Endothelial cell of coronary artery (primary cell): ENCODE measurements around the gene EHD1. TPM values are rescaled to one million over a fixed set of nuclear protein-coding genes. Genes with fewer than 3 reads are reported as not detected.

Source experiments
- total RNA-seq: library from RNA; depleted of rRNA; stranded (reverse); fragments of >200 nt; gene quantifications from 2 replicates; pipeline ENCODE4 v1.2.3, GENCODE V29; 2014

Gene EHD1
- total RNA-seq = 99.0 and 121 TPM in 2 replicates

DNA sequence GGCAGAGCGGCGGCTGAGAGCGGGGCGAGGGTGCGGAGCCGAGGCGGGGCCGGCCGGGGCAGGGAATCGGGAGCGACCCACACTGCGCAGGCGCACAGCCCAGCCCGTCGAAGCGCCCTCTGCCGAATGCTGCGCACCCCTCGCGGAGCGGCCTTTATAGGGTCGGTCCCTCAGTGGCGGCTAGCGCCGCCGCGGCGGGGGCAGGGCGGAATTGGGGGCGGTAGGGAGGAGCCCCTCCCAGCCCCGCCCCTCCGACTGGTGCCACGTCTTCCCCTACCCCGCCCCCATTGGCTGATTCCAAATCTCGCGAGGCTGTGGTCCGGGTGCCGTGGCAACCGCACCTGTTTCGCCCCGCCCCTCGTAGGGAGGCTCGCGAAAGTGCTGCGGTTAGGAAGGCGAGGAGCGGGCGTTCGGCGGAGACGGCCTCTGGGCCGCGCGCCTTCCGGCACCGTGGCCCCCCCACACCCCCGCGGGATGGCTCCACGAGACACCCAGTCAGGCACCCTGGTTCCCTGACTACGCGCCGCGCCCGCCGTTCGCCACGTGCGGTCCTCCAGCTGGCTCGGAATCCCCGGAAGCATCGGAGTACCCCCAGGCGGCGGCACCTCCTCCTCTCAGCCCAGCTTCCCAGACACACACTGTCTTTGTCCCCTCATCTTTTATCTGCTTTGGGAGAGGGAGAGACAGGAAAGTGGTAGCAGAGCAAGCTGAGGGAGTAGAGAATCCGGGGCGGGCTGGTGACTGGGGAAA lies at the start of gene EHD1:
TSS of gene EHD1 (minus strand) at position 128 of the 750 bp plus-strand sequence. CDS start 157 bp downstream, outside the sequence.

GRCh38 chr11:64923944-64924909 lies 45.8 kb upstream of the EHD1 start, which contains the start of gene PPP2R5B:
Gene PPP2R5B, plus strand, starts transcription at chr11:64924689. Its CDS starts 1,046 bp downstream, at chr11:64925735.

DNA sequence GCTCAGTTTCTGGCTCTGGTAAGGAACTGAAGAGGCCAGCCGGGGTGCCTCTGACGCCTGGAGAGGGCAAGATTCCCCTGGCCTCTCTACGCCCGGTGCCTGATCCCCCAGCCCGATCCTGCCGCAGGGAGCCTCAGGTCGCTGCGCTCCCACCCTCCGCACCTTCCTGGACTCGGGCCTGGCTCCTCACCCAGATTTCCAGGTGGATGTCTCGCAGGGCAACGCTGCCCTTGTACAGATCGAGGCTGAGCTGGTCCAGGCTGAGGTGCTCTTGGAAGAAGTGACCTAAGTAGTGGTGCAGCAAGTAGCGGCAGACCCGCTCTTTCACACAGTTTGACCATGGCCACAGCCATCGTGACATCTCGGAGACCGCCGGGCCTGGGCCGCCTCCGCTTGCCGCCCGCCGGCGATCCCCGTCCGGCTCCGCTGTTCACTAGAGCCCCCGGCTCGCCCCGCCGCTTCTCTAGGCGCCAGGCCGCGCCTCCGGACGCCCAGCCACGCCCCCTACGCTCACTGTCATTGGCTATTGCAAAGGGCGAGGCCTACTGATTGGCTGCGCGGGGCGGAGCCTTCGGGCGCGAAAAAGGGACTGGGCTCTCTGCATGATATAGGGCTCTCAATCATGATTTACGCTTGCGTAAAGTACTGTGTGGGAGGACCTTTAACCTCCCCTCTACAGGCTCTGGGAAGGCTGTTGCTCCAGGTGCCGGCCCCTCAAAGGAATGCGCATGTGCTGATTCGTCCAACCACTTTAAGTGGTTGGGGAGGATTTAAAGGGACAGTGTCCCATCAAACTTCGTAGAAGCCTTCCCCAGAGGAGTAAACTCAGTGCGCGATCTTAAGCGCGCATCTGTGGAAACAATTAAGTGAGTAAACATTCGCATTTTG lies 38.6 kb upstream of the EHD1 start, which contains the start of gene ATG2A:
TSS of gene ATG2A (minus strand) at position 435 of the 888 bp plus-strand sequence. CDS start at position 361, 74 bp downstream.

DNA sequence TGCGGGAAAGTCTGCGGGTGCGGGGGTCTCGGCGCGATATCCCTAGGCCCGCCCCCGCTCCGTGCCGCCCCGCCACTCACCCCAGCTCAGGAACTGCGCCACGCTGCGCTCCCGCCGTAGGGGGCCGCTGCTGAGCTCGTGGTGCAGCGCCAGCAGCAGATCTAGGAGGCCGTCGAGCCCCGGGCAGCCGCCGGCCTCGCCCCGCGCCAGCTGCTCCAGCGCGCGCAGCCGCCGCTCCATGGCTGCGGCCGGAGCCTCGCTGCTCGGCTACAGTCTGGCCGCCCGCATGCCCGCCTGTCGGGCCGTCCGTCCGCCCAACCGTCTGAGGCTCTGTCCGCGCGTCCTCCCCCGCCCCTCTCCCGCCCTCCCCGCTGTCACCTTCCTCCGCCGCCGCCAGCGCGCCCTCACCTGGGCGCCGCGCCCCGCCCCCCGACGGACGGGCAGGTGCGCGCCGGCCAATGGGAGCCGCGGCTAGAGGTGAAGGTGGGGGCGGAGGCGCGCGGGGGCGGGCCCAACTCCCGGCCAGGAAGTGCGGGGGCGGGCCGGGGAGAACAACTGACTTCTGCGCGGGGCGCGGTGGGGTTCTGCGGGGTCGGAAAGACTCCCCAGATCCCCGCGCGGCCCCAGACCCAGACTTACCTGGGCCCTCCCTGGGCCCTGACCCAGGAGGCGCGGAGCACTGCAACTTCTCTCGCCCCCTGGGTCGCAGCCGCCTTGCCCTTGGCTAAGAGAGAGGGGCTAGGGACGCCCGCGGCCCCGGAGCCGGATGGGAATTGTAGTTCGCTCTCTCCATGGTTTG lies 33.9 kb downstream of the EHD1 start, which contains the start of gene CDC42BPG:
TSS of gene CDC42BPG (minus strand) at position 324 of the 799 bp plus-strand sequence. CDS start at position 240, 84 bp downstream.

DNA sequence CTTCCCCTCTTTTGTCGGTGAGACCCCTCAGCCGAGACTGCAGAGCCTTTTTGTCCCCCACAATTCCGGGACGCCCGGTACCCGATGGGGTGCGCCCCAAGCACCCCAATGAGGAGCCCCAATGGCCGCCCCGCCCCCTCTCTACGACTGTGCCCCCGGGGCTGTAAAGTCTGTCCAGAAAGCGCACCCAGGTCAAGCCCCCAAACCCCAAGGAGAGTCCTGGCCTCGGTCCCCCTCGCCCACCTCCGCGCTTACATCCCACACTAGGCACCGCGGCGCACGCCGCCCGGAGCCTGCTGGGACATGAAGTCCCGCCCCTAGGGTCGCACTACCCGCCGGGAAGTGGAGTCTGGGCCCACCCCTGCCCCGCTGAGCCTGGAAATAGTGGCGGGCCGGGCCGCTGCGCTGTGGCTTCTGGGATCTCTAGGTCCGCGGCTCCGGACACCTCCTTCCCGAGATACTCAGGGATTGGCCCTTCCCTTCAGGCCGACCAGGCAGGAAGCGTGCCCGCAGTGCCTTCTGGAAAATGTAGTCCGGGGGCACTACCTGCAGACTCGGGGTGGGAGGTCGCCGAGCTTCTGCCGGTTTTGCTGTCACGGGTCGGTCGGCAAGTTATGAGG lies 68.0 kb downstream of the EHD1 start, which contains the start of gene MEN1:
TSS of gene MEN1 (minus strand) at position 281 of the 620 bp plus-strand sequence. CDS start 442 bp downstream, outside the sequence.

DNA sequence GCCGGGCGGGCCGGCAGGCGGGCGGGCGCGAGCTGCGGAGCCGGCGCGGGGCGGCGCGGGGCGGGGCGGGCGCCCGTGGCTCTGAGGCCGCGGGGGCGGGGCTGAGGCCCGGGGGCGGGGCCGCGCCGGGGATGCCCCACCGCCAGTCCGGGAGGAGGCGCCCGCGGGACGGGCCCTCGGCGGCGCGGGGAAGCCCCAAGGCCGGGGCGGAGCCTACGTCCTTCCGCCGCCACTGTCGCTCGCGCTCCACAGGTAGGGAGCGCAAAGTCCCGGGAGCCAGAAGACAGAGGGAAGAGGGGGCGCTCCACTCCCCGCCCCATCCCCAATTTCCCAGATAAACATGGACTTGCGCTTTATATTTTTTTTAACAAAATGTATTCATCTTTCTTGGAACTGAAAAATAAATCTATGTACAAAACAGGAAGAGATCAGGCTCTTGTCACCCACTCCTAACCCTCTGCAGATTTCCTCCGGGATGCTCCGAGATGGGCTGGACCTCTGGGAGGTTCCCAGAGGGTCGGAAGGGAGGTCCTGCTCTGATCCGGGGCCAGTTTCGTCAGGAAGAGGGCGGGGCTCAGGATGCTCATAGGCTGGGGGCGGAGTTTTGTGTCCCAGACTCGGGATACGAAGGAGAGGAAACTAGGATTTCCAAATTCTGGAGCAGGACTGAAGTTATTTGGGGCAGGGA lies 75.1 kb downstream of the EHD1 start, which contains the start of gene MAP4K2:
TSS of gene MAP4K2 (minus strand) at position 57 of the 688 bp plus-strand sequence. CDS start 65 bp downstream, outside the sequence.

Other genes starting within 250 kb of the EHD1 start
- under 0.01 and 0.09 TPM in 2 replicates for gene NRXN2, start 155.4 kb downstream of the EHD1 start, total RNA-seq
- 0.81 and 2.6 TPM in 2 replicates for gene RASGRP2, start 134.5 kb downstream of the EHD1 start, total RNA-seq
- gene PYGM, start 118.6 kb downstream of the EHD1 start, total RNA-seq = 0.36 and 0.38 TPM in 2 replicates
- gene SF1, start 100.1 kb downstream of the EHD1 start, total RNA-seq = 65.3 and 107 TPM in 2 replicates
- gene MAP4K2, start 75.4 kb downstream of the EHD1 start, total RNA-seq = 26.5 and 28.4 TPM in 2 replicates
- 15.1 and 19.8 TPM in 2 replicates for gene MEN1, start 68.1 kb downstream of the EHD1 start, total RNA-seq
- gene CDC42BPG, start 34.0 kb downstream of the EHD1 start, total RNA-seq = 0.09 and 0.18 TPM in 2 replicates
- gene ATG2A, start 38.6 kb upstream of the EHD1 start, total RNA-seq = 8.3 and 11.4 TPM in 2 replicates
- 5.6 and 14.5 TPM in 2 replicates for gene PPP2R5B, start 46.1 kb upstream of the EHD1 start, total RNA-seq
- gene GPHA2, start 57.3 kb upstream of the EHD1 start, total RNA-seq = not detected in 2 replicates
- not detected in 2 replicates for gene MAJIN, start 93.5 kb upstream of the EHD1 start, total RNA-seq
- gene BATF2, start 118.3 kb upstream of the EHD1 start, total RNA-seq = 0.36 and 0.75 TPM in 2 replicates
- gene ARL2, start 135.5 kb upstream of the EHD1 start, total RNA-seq = 88.1 and 122 TPM in 2 replicates
- gene SNX15, start 148.8 kb upstream of the EHD1 start, total RNA-seq = 11.2 and 14.8 TPM in 2 replicates
- 9.9 and 11.4 TPM in 2 replicates for gene SAC3D1, start 162.6 kb upstream of the EHD1 start, total RNA-seq
- 6.1 and 12.3 TPM in 2 replicates for gene NAALADL1, start 179.9 kb upstream of the EHD1 start, total RNA-seq
- gene CDCA5, start 205.4 kb upstream of the EHD1 start, total RNA-seq = 4.2 and 7.7 TPM in 2 replicates
- 25.0 and 28.2 TPM in 2 replicates for gene ZFPL1, start 205.6 kb upstream of the EHD1 start, total RNA-seq
- 193 and 216 TPM in 2 replicates for gene VPS51, start 217.6 kb upstream of the EHD1 start, total RNA-seq
- 8.0 and 10.9 TPM in 2 replicates for gene TM7SF2, start 233.3 kb upstream of the EHD1 start, total RNA-seq
- 7.1 and 9.4 TPM in 2 replicates for gene ZNHIT2, start 239.1 kb upstream of the EHD1 start, total RNA-seq
- gene FAU, start 243.5 kb upstream of the EHD1 start, total RNA-seq = 535 and 549 TPM in 2 replicates
- gene MRPL49, start 243.7 kb upstream of the EHD1 start, total RNA-seq = 31.3 and 37.8 TPM in 2 replicates